Muscle layer of colon (tissue), 2 donors: ENCODE measurements around the gene SERPINA3.
A peak's percentile ranks its signal among the peaks of the same experiment; 100 is the strongest.

ENCODE experiments used
- H3K27ac ChIP-seq: one replicate; pipeline ENCODE4 v1.7.0; 2013; ENCODE audit warnings: low read depth, mild to moderate bottlenecking, low read length, moderate library complexity
- H3K27me3 ChIP-seq, 2 donors: one replicate each; pipeline ENCODE4 v1.7.0; 2013; ENCODE audit warnings: low read length in 2 of 2, mild to moderate bottlenecking in 2 of 2; ENCODE audit not compliant: insufficient read depth in 2 of 2, control insufficient read depth in 1 of 2
- H3K36me3 ChIP-seq: one replicate; pipeline ENCODE4 v1.7.0; 2013; ENCODE audit warnings: mild to moderate bottlenecking, low read length; ENCODE audit not compliant: insufficient read depth
- H3K4me1 ChIP-seq: one replicate; pipeline ENCODE4 v1.7.0; 2013; ENCODE audit warnings: mild to moderate bottlenecking, low read length; ENCODE audit not compliant: insufficient read depth
- H3K4me3 ChIP-seq, 2 donors: one replicate each; pipeline ENCODE4 v1.7.0; 2013; ENCODE audit warnings: low read length in 2 of 2, low read depth in 1 of 2, mild to moderate bottlenecking in 1 of 2, moderate library complexity in 1 of 2
- H3K9ac ChIP-seq: one replicate; pipeline ENCODE4 v1.7.0; 2013; ENCODE audit warnings: low read length
- H3K9me3 ChIP-seq: one replicate; pipeline ENCODE4 v1.7.0; 2013; ENCODE audit warnings: mild to moderate bottlenecking, low read length
- donor health status: abdominal sarcoma.
- donor health status: Adenocarcinoma of cecum.

Gene SERPINA3

GRCh38 chr14:94612174-94612573 lies at the start of gene SERPINA3:
SERPINA3 (plus strand) TSS chr14:94612391; CDS start chr14:94614442, 2,051 bp downstream.
- no peaks in the 10 kb centered on the region for H3K9me3 ChIP-seq
- H3K9ac ChIP-seq = no peak within 1 kb of the TSS
- no peaks in the 10 kb centered on the region for H3K27me3 ChIP-seq
- H3K36me3 ChIP-seq = peaks cover 3% of the 10 kb centered on the region
- peak within 1 kb of the TSS; percentile 42 for H3K27ac ChIP-seq
- peaks cover 6% of the 10 kb centered on the region for H3K4me1 ChIP-seq
- H3K4me3 ChIP-seq = no peak within 1 kb of the TSS

GRCh38 chr14:94562941-94563883 lies 49.0 kb upstream of the SERPINA3 start:
- Histone ChIP-seq H3K9ac (no peak overlapping the region), H3K4me3 (no peak overlapping the region), H3K36me3 (no peaks in the 10 kb centered on the region), H3K9me3 (no peaks in the 10 kb centered on the region), H3K4me1 (no peaks in the 10 kb centered on the region), H3K27ac (no peak overlapping the region), H3K27me3 (no peaks in the 10 kb centered on the region)

- no peak overlapping the region for H3K9ac ChIP-seq
- H3K27ac ChIP-seq = no peak overlapping the region
- no peaks in the 10 kb centered on the region for H3K4me1 ChIP-seq
- H3K36me3 ChIP-seq = no peaks in the 10 kb centered on the region
- no peaks in the 10 kb centered on the region for H3K27me3 ChIP-seq
- no peaks in the 10 kb centered on the region for H3K9me3 ChIP-seq
- no peak overlapping the region for H3K4me3 ChIP-seq
Measured at GRCh38 chr14:94564381-94564780, 47.8 kb upstream of the SERPINA3 start.

- no peaks in the 10 kb centered on the region for H3K9me3 ChIP-seq
- no peaks in the 10 kb centered on the region for H3K27me3 ChIP-seq
- no peak overlapping the region for H3K9ac ChIP-seq
- H3K4me1 ChIP-seq = peaks cover 4% of the 10 kb centered on the region
- no peak overlapping the region for H3K27ac ChIP-seq
- H3K4me3 ChIP-seq = no peak overlapping the region
- H3K36me3 ChIP-seq = no peaks in the 10 kb centered on the region
Measured at GRCh38 chr14:94568186-94568585, 44.0 kb upstream of the SERPINA3 start.

GRCh38 chr14:94569381-94570001 lies 42.7 kb upstream of the SERPINA3 start:
- H3K27ac ChIP-seq = no peak overlapping the region
- no peak overlapping the region for H3K4me3 ChIP-seq
- H3K36me3 ChIP-seq = no peaks in the 10 kb centered on the region
- no peaks in the 10 kb centered on the region for H3K27me3 ChIP-seq
- H3K9ac ChIP-seq = no peak overlapping the region
- H3K4me1 ChIP-seq = peaks cover 4% of the 10 kb centered on the region
- no peaks in the 10 kb centered on the region for H3K9me3 ChIP-seq

- no peak overlapping the region for H3K4me3 ChIP-seq
- H3K36me3 ChIP-seq = no peaks in the 10 kb centered on the region
- H3K9ac ChIP-seq = no peak overlapping the region
- H3K27me3 ChIP-seq = no peaks in the 10 kb centered on the region
- peaks cover 4% of the 10 kb centered on the region for H3K4me1 ChIP-seq
- no peak overlapping the region for H3K27ac ChIP-seq
- H3K9me3 ChIP-seq = no peaks in the 10 kb centered on the region
Measured at GRCh38 chr14:94570002-94570400, 42.2 kb upstream of the SERPINA3 start.

- Histone ChIP-seq H3K27ac (no peak overlapping the region), H3K9me3 (no peaks in the 10 kb centered on the region), H3K27me3 (no peaks in the 10 kb centered on the region), H3K4me1 (peaks cover 4% of the 10 kb centered on the region), H3K4me3 (no peak overlapping the region), H3K9ac (no peak overlapping the region), H3K36me3 (no peaks in the 10 kb centered on the region)
Measured at GRCh38 chr14:94570440-94570839, 41.8 kb upstream of the SERPINA3 start.

- Histone ChIP-seq H3K36me3 (no peaks in the 10 kb centered on the region), H3K9me3 (no peaks in the 10 kb centered on the region), H3K4me1 (peaks cover 4% of the 10 kb centered on the region), H3K9ac (no peak overlapping the region), H3K4me3 (no peak overlapping the region), H3K27ac (no peak overlapping the region), H3K27me3 (no peaks in the 10 kb centered on the region)
Measured at GRCh38 chr14:94571395-94571794, 40.8 kb upstream of the SERPINA3 start.

- Histone ChIP-seq H3K36me3 (no peaks in the 10 kb centered on the region), H3K27ac (no peak overlapping the region), H3K27me3 (no peaks in the 10 kb centered on the region), H3K9me3 (no peaks in the 10 kb centered on the region), H3K4me1 (peaks cover 4% of the 10 kb centered on the region), H3K9ac (no peak overlapping the region), H3K4me3 (no peak overlapping the region)
Measured at GRCh38 chr14:94571950-94572349, 40.2 kb upstream of the SERPINA3 start.

- H3K4me3 ChIP-seq = no peak overlapping the region
- no peaks in the 10 kb centered on the region for H3K36me3 ChIP-seq
- no peak overlapping the region for H3K9ac ChIP-seq
- no peaks in the 10 kb centered on the region for H3K9me3 ChIP-seq
- no peaks in the 10 kb centered on the region for H3K27me3 ChIP-seq
- peaks cover 4% of the 10 kb centered on the region for H3K4me1 ChIP-seq
- H3K27ac ChIP-seq = no peak overlapping the region
Measured at GRCh38 chr14:94572637-94573303, 39.4 kb upstream of the SERPINA3 start.

GRCh38 chr14:94573475-94574277 lies 38.5 kb upstream of the SERPINA3 start:
- no peaks in the 10 kb centered on the region for H3K36me3 ChIP-seq
- no peak overlapping the region for H3K27ac ChIP-seq
- no peaks in the 10 kb centered on the region for H3K9me3 ChIP-seq
- H3K4me3 ChIP-seq = no peak overlapping the region
- no peaks in the 10 kb centered on the region for H3K27me3 ChIP-seq
- no peak overlapping the region for H3K9ac ChIP-seq
- H3K4me1 ChIP-seq = peaks cover 4% of the 10 kb centered on the region
